Dermis microvascular lymphatic vessel endothelial cell (primary cell): ENCODE results near the gene TMC7. TPM values are rescaled to one million over a fixed set of nuclear protein-coding genes. Genes with fewer than 3 reads are reported as not detected.
A peak's percentile ranks its signal among the peaks of the same experiment; 100 is the strongest.

ENCODE experiments used
- DNase-seq, 2 donors: peaks; one replicate each; pipeline versions ENCODE4 v3.0.0 to v3.0.0-alpha.2; 2010; ENCODE audit warnings: low read depth in 2 of 2
- total RNA-seq: library from RNA; depleted of rRNA; stranded (reverse); fragments of >200 nt; gene quantifications from 2 replicates; pipeline ENCODE4 v1.2.1, GENCODE V29; 2014

TMC7 gene
- total RNA-seq, 1 donor from 2014 or later, result 2.2 TPM

- DNase-seq, result peak; percentile 83 to 89
These were observed 104.7 kb downstream of the TMC7 start for GRCh38 chr16:19088341-19088916.

DNA sequence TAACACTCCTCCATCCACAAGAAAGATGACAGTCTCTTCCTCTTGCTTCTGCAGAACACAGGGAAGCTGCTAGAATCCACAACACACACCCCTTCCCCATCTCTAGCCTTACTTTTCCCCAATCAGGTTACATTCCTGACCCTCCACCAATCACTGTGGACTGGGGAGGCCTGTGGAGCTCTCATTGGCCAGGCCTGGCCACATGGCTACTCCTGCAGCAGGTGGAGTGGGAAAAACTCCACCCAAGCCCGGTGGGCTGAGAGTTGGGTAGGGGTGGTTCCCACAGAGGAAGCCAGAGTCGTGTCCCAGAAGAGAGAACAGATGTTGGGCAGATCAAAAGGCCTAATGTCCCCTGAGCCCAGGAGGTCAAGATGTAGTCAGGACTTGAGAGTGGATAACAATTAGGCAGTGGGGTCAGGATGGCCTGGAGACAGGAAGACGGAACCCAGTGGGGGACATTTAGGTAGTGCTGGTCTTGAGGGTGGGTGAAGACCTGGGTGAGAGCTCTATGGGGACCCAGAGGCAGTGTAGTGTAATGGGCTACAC, 105.7 kb downstream of the TMC7 start:
- DNase-seq, result no peak

DNA sequence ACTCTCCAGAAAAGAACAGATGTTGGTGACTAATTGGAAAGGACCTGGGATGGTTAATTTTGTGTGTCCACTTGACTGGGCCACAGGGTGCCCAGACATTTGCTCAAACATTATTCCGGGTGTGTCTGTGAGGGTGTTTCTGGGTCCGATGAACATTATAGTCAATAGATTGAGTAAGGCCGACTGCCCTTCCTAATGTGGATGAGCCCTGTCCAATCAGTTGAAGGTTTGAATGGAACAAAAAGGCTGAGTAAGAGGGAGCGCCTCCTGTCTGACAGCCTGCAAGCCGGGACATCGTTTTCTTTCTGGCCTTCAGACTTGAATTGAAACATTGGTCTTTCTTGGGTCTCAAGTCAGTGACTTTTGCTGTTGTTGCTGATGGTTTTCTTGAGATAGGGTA, 107.2 kb downstream of the TMC7 start:
- no peak for DNase-seq

DNA sequence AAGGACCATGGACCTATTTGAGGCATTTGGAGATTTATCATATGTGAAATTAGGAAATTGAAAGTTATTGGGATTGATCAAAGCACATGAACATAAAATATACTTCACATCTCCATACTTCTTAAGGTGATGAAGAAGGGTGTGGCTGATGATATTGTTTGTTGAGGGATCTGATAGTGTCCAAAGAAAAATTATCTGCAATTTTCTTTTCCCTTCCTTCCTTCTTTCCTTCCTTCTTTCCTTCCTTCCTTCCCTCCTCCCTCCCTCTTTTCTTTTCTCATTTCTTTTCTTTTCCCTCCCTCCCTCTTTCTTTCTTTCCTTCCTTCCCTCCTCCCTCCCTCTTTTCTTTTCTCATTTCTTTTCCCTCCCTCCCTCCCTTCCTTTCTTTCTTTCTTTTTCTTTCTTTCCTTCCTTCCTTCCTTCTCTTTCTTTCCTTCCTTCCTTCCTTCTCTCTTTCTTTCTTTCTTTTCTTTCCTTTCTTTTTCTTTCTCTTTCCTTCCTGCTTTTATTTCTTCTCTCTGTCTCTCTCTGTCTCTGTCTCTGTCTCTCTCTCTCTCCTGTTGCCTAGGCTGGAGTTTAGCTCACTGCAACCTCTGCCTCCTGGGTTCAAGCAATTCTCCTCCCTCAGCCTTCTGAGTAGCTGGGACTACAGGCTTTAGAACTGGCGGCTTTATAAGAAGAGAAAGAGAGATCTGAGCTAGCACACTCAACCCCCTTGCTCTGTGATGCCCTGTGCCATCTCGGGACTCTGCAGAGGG, 109.1 kb downstream of the TMC7 start:
- no peak for DNase-seq

DNA sequence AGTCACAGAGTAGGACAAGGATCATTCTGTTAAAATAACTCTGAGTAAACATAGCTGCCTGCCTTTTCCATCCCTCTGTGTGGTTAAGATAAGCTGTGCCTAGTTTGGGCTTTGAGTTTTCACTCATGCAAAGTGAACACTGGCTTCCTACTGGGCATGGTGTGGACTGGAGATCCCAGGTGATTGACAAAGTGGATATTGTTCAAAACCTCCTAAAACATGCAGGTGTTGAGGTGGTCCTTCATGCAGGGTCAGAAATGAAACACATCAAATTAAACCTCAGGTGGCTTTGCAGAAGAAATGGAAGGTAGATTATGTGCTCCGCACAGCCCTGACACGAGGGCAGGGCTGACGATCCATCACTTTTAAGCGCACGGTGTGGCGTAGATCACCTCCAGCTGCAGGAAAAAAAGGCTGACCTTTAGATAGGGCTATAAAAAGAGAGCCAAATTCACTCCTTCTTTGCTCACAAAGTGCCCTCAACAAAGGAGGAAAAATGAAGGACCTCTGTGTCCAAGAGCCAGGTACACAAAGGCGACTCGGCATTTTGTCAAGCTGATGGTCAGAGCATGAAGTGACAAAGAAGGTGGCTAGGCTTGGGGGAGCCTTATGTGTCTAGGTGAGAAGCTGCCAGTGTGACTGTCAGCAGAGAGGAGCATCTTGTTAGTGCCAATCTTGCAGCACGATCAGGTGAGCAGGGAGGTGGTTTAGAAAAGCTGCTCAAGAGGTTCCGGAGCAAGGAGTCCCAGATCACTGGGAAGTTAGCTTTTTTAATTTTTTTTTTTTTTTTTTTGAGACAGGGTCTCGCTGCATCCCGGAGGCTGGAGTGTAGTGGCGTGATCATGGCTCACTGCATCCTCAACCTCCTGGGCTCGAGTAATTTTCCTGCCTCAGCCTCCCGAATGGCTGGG, 110.2 kb downstream of the TMC7 start:
- no peak for DNase-seq

GRCh38 chr16:19094542-19095365, 111.0 kb downstream of the TMC7 start:
- DNase-seq, result no peak

DNA sequence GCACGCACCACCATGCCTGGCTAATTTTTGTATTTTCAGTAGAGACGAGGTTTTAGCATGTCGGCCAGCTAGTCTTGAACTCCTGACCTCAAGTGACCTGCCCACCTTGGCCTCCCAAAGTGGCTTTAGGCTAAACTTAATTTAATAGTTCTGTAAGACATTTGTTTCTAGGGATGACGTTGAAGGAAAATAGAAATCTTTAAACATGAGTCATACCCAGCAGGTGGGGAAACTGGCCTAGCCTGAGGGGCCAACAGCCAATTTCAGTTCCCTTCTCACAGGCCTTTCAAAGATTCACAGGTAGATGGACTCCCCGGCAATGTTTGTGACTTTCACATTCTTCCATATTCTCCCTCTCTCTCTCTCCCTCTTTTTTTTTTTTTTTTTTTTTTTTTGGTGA, 111.9 kb downstream of the TMC7 start:
- no peak for DNase-seq

DNA sequence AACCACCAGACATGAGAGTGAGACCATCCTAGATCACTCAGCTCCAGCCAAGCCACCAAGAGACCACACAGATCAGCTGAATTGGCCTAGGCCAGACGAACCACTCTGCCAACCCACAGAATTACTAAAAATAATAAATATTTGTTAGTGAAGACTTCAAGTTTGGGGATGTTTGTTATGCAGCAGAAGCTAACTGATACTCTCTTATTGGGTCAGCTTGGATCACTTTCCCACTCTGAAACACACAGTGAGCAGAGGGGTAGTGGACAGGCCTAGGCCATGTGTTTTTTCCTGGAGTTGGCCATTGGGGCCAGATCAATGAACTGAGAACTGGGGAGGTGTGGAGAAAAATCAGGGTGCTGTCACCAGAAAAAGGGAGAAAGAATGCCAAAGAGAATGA, 114.4 kb downstream of the TMC7 start:
- DNase-seq, result no peak

- no peak for DNase-seq
These were observed 118.6 kb downstream of the TMC7 start for GRCh38 chr16:19102187-19102872.

GRCh38 chr16:19104607-19105006, 120.9 kb downstream of the TMC7 start:
- no peak for DNase-seq

DNA sequence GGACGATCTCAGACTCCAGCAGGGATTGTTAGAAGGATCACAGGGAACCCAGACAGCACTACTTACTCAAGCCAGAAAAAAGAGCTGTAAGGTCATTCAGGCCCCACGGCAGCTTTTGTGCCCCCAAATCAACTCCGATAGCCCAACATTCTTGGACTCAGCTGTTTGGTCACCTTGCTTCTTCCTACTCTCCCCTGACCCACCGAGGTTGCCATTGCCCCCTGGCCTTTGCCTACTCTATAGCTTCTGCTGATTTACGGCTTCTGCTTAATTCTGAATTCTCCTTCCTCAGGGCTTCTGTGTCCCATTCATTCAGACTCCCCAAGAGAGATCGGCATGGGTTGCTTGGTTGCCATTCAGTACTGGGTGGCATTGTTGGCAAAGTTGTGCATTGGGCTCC, 121.4 kb downstream of the TMC7 start:
- DNase-seq, result no peak

GRCh38 chr16:19105891-19106624, 122.3 kb downstream of the TMC7 start:
- no peak for DNase-seq

DNA sequence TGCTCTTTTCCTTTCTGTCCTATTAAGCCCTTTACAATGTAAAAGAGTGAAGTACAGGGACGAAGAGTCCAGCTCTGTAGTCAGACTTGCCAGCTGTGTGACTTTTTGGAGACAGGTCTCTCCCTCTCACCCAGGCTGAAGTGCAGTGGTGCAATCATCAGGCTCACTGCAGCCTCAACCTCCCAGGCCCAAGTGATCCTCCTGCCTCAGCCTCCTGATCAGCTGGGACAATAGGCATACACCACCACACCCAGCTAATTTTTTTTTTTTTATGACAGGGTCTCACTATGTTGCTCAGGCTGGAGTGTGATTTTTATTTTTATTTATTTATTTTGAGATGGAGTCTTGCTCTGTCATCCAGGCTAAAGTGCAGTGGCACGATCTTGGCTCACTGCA, 122.9 kb downstream of the TMC7 start:
- DNase-seq, result no peak

DNA sequence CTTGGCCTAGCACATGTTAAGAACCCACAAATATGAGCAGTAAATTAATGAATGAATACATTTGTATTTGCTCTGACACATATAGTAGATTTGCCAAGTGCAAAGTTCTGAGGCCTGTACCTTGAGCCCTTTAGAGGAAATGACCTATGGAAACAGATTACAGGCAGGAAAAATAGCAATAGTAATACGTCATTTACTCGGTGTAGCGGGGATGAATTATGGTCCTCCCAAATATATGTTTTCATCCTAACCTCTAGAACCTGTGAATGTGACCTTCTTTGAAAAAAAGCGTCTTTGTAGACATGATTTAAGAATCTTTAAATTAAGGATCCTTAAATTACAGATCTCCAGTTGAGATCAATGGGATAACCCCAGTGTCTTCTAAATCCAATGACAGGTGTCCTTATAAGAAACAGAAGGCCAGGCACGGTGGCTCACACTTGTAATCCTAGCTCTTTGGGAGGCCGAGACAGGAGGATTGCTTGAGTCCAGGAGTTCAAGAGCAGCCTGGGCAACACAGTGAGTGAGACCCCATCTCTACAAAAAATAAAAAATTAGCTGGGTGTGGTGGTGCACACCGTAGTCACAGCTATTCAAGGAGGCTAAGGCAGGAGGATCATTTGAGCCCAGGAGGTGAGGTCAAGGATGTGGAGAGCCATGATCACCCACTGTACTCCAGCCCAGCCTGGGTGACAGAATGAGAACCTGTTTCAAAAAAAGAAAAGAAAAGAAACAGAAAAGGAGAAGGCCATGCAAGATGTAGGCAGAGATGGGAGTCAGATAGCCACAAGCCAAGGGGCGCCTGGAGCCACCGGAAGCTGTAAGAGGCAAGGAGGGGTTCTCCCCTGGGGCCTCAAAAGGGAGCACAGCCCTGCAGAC, 124.9 kb downstream of the TMC7 start:
- peak; percentile 56 to 62 for DNase-seq

GRCh38 chr16:19109288-19109664, 125.5 kb downstream of the TMC7 start:
- no peak for DNase-seq

DNA sequence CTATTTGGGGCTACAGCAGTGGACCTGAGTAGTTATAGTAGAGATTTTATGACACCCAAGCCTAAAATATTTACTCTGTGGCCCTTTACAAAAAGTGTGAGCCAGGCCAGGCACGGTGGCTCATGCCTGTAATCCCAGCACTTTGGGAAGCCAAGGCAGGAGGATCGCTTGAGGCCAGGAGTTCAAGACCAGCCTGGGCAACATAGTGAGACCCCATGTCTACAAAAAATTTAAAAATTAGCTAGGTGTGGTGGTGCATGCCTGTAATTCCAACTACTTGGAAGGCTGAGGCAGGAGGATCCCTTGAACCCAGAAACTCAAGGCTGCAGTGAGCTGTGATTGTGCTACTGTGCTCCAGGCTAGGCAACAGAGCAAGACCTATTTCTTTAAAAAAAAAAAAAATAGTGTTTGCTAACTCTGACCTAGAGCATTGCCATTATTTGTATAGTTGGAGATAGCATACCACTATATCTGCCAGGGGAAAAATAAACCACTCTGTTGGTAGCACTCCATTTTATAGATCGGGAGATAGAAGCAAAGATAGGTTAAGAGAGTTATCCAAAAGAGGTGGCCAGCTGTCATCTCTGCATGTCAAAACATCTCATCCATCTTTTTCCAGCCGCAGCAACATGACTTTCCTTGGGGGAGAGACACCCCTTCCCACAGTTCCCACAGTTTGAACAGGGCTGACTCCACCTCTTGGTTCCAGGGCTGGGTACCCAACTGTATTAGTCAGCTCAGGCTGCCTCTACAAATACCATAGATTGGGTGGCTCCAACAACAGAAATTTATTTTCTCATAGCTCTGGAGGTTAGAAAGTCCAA, 127.0 kb downstream of the TMC7 start:
- DNase-seq, result no peak

DNA sequence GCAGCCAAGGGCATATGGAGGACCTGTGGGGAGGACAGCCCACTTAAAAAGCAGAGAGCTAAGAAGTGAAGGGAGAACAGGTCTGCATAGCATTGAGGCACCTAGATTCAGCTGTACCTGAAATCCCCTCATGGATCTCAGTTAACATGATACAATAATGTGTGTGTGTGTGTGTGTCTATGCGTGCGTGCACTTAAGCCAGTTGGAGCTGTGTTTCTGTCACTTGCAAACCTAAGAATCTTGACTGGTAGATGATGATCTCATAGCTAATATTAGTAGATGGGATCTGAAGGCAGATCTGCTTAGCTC, 128.3 kb downstream of the TMC7 start:
- DNase-seq, result no peak
